NCI-H2171 treated with DMSO at 0.1 percent for 48 hours (cell line): ENCODE data around the gene ZNF219.

ENCODE experiments used
- DNase-seq: peaks from one replicate; lab custom pipeline; 2025; lab: John Stamatoyannopoulos, UW

The ZNF219 gene

GRCh38 chr14:21068521-21069387 is 29.7 kb downstream of the ZNF219 start:
- DNase-seq, result peak; percentile 91

GRCh38 chr14:21066882-21067502 is 31.5 kb downstream of the ZNF219 start:
- DNase-seq, result peak; percentile 81

GRCh38 chr14:21063479-21063878 is 35.0 kb downstream of the ZNF219 start:
- DNase-seq, result no peak

DNA sequence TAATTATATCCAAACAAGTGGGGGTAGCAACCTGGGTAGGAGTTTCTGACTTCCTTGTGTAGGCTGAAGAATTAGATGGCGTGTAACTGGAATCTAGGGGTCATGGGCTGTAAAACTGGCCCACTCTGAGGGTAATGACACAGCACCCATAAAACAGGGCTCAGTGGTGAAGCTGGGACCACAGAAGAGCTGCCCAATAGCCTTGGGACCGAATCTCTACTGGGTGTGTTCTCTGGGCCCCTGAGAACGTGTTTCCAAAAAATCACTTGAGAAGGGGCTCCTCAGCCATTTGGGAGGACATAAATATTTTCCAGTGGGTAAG is 37.1 kb downstream of the ZNF219 start:
- no peak for DNase-seq

DNA sequence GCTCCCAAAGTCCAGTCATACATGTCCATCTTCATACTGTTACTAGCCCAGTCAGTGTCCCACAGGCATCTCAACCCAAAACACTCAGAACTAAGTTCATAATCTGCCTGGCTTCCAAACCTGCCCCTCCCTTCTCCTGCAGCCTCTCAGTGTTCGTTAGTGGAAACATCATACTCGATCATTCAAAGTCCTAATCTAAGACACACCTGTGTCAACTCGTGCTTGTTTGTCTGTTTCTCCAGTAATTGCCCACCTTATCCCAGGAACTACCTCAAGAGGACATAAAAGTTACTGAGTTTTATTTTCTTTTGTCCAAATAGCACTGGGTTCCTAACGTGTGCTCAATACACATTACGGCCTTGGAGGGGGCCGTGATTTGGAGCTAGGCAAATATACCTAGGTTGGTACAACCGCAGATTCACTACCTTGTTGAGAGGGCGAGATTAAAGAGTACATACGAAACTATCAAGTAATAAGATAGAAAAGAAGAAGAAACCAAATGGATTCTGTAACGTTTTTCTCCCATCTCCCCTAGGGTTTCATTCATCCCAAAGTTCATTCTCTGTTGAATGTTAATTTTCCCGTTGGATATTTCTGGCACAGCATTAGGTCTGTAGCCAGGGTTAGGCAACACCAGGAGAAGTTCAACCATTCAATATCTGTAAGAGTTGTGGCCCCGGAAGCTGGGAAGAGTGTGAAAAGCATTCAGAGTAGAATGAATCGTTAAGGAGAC is 37.7 kb downstream of the ZNF219 start:
- DNase-seq, result no peak

DNA sequence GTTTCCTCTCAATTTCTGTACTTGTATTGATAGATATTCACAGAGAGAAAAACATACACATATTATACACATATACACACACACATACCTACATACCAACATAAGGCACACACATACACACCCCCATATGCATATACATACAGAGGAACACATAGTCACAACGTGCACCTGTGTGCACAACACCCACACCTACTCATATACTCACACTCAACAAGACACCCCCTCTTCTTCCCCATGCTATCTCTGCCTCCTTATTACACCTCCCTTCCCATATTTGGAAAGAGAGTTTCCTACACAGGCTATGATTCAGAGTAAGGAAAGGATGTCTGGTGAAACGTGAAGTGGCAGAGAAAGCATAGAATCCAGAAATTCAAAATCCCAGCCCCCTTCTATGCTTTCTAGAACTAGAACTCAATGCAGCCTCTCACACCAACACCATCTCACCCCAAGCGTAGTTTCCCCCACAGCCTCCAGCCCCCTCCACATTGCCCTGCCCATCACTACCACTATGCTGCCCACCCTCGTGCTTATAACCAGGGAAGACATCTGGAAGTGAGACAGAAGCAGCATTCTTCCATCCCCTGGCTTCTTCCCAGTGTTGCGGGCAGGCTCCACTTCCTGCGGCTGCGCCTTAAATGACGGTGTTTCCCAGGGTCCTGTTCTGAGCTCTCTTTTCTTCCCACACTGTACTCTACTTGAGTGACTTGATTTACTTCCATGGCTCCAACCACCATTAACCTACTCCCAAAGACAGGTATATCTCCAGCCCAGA is 38.4 kb downstream of the ZNF219 start:
- no peak for DNase-seq

DNA sequence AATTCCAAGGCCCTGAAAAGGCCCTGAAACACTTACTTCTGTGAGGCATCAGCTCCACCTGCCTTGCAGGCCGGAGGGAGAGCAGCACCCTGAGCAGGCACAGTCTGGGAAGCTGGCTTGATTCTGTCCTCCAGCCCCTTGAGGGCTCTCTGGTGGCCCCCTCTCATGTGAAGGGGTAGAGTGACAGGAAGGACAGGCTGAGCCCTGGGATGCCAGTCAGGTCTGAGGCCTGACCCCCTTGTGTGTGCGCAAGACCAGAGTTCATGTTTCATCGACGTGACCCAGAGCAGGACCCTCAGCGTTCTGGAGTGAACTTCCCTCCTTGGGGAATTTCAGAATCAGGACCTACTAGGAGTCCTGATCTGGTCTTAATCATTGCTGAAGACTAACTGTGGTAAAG is 39.6 kb downstream of the ZNF219 start:
- DNase-seq, result no peak

GRCh38 chr14:21057803-21058675 is 40.4 kb downstream of the ZNF219 start, which contains the start of gene RNASE8:
RNASE8 (plus strand) TSS chr14:21057822; CDS start chr14:21057893, 71 bp downstream.
- no peak for DNase-seq

- no peak for DNase-seq
Observed at GRCh38 chr14:21056520-21057163, 41.8 kb downstream of the ZNF219 start.

DNA sequence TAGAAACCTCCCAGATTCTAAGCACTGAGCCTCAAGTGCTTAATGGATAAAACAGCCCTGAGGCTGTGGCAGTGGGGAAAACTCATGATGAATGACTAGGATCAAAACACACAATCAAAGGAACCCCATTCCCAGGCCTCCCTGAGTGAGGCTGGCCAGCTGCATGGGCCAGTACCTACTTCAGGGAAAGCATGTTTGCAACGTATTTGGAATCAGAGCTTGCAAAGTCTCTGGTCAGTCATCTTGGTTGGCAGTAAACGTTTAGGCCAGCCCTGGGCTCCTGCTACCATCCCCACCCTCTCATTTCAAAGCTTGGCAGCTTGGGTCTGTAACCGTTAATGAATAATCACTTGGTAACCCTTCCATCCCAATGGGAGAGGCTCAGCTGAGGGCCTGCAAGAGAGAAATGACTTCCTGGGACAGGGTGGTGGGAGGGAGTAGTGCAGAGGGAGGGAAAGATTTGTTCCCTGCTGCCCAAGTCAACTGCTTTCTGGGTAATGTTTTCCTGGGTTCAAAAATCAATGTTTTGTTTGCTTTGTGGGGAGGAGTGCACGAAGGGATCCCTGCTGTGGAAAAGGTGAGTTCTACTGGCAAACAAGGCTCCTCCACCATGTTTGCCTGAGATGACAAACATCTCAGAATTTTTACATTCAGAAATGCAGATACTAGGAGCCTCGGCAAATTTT is 42.9 kb downstream of the ZNF219 start:
- no peak for DNase-seq

- DNase-seq, result no peak
Observed at GRCh38 chr14:21054768-21055145, 43.7 kb downstream of the ZNF219 start.

DNA sequence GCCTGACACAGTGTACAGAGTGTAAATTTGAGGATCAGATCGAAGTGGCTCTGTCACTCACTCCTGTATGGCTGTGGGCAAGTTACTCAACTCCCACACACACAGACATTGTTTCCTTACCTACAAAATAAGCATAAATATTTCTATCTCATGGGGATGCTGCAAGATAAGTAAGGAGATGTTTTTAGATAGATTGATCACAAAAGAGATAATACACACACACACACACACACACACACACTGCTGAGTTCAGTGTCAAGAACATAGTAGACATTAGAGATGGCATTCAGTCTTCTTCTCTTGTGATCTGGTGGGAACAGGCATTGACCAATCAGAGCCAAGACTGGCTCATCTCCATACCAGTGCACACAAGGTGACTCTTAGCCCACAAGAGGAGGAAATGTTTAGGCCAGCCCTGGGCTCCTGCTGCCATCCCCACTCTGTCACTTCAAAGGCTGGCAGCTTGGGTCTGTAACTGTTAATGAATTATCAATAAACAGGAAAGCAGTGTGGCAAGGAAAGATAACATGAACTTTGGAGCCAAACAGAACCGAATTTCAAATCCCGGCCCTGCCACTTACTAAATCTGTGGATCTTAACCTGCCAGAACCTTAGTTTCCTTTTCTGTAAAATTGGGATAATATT is 44.2 kb downstream of the ZNF219 start:
- no peak for DNase-seq

DNA sequence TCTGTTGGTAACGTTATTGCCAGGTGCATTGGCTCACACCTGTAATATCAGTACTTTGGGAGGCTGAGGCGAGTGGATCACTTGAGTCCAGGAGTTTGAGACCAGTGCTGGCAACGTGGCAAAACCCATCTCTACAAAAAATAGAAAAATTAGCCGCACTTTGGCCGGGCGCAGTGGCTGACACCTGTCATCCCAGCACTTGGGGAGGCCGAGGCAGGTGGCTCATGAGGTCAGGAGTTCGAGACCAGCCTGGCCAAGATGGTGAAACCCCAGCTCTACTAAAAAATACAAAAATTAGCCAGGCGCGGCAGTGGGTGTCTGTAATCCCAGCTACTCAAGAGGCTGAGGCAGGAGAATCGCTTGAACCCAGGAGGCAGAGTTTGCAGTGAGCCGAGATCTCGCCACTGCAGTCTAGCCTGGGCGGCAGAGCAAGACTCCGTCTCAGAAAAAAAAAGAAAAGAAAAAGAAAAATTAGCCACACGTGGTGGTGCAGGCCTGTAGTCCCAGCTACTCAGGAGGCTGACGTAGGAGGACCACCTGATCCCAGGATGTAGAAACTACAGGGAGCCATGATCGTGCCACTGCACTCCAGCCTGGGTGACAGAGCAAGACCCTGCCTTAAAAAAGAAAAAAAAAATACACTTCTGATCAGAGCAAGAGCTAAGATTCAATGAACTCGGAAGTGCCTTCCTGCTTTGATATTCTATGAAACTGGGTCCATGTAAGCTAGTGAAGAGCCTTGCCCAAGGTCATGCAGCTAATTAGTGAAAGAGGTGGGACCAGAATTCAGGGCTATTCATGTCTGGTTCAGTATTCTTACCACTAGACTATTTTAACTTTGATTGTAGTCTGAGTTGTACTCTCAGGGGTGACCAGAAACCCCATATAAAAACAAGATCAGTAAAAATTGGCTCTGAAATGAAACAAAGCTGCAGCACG is 45.0 kb downstream of the ZNF219 start:
- no peak for DNase-seq

DNA sequence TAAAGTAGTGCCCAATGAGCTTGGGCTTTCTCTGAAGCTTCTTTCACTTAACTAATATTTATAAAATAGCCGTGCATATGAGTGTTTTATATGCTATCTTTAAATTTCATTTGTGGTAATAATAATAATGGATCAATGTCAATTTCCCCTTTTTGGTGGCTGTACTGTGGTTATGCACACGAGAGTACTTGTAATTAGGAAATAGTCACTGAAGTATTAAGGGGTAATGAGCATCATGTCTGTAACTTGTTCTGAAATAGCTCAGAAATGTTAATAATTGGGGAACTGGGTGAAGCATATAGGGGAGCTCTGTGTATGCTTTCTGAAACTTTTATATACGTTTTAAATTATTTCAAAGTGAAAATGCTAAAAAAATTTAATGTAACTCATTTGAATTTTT is 47.9 kb downstream of the ZNF219 start:
- no peak for DNase-seq

GRCh38 chr14:21049271-21049673 is 49.2 kb downstream of the ZNF219 start:
- no peak for DNase-seq

- no peak for DNase-seq
Observed at GRCh38 chr14:21048638-21049037, 49.8 kb downstream of the ZNF219 start.

- DNase-seq, result no peak
Observed at GRCh38 chr14:21047378-21047781, 51.1 kb downstream of the ZNF219 start.

GRCh38 chr14:21043974-21044618 is 54.4 kb downstream of the ZNF219 start:
- peak; percentile 23 for DNase-seq
